ENCODE results near the gene ATP2B2.
"Not testable (repeated sequence)": the region's sequence is repeated elsewhere in the genome, so short reads cannot be mapped to it uniquely, and the experiment has no call there.

Gene ATP2B2

DNA sequence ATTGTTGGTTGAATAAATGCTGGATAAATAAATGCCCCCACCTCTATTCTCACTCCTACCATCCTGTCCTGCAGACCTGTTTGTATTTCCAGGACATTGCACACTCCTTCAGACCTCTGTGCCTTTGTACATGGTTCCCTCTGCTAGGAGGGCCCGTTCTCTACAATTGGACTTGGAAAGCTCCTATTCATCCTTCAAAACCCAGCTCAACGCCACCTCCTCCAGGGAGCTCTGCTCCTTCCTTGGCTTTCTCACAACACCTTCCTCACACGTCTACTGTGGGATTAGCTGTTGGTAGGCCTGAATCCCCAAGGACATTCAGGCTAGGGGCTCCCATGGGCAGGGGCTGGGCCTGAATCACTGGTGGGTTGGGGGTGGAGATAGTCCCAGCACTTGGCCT, 105.8 kb downstream of the ATP2B2 start:
- no peak for DNase-seq (ENCODE audit: low spot score)

DNA sequence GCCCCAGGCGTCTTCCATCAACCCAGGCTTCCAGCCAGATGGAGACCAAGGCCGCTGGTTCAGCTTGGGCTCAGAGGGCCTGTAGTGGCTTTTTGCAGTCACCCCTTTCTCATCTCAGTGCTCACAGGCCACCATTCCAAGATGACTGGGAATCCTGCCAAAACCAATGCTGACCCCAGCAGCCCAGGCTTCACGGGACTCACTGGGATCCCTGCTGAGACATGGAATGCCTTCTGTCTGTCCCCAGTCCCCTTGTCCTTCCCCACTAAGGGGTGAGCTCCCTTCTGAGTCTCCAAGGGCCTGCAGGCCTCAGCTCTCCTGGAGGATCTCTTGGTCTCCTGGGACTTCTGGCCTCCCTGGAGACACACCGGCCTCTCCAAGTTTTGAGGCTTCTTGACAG, 107.0 kb downstream of the ATP2B2 start:
- no peak for DNase-seq (ENCODE audit: low spot score)

DNA sequence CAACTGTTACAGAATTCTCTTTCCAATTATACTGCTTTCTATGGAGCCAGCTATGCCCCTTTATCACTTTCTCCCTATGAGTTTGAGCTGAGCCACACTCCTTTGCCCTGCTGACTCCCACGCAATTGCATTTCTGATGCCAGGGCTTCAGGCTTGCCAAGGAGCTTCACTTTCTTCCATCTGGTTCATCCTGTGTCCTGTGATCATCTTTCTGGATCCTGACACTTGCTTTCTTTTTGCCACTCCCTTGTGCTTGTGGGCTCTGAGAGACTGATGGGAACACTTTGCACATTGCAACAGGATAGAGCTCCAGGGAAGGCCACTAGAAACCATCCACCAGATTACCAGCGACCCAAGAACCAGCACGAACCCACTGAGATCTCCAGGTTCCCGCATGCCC, 107.5 kb downstream of the ATP2B2 start:
- DNase-seq (ENCODE audit: low spot score): no peak

DNA sequence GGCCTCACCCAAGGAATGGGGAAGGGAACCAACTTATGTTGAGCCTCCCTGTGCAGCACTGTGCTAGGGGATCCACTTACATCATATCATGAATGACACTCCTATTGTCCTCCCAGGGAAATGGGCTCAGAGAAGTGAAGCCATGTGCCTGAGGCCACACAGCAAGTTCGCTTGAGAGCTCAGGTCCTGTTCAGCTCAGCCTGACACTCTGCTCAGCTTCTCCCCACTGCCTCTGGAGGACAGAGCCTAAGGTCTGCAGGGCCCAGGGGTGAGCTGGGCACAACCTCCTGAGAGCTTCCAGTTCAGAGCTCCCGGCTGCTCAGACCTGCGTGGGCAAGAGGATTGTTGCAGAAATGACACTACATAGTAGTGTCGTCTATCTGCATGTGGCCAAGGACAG, 108.5 kb downstream of the ATP2B2 start:
- no peak for DNase-seq (ENCODE audit: low spot score)

DNA sequence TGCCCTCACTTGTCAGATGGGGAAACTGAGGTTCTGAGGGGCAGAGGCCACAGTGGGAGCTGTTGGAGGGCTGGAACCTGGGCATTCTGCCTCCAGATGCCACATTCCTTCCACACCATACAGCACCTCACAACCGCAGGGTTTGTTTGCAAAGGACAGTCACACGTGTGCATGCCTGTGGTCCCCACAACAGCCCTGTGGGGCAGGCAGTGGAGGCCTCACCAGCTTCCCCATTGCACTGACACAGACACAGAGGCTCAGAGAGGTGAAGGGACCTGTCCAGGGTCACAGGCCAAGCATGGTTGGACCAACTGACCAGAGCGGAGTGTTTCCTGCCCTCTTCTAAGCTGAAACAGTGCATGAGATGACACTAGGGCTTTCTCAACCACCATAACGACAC, 109.3 kb downstream of the ATP2B2 start:
- DNase-seq (ENCODE audit: low spot score): no peak

DNA sequence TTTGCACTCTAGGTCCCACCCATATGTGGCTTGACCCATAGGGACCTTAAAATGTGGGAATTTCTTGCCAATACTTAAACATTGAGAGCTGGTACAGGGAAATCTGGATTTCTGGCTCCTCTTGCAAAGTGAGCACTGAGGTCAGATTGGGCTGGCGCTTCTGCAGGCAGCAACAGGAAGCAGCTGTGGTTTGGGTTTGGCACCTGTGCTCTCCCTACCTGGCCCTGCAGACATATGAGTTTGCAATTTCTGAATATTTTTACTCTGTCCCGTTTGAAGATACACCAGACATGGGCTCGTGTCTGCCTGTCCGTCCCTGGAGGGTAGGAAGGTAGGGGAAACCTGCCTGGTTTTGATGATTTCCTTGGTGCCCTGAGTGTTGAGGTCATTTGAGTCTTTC, 109.7 kb downstream of the ATP2B2 start:
- DNase-seq (ENCODE audit: low spot score): no peak

DNA sequence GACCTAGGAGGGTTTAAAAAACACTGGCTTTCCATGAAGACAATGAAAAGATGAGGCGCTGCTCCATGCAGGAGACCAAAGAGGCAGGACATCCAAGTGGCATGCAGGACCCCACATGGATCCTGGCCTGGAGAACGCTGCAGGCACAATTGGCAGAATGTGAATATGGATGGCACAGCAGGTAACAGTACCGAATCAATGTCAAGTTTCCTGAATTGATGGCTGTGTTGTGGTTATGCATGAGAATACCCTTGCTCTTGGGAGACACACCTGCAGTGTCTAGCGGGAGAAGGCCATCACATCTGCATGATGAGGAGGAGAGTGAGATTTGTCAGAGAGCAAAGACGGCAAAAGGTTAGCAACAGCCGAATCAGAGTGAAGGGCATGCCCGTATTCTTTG, 110.2 kb downstream of the ATP2B2 start:
- no peak for DNase-seq (ENCODE audit: low spot score)

DNA sequence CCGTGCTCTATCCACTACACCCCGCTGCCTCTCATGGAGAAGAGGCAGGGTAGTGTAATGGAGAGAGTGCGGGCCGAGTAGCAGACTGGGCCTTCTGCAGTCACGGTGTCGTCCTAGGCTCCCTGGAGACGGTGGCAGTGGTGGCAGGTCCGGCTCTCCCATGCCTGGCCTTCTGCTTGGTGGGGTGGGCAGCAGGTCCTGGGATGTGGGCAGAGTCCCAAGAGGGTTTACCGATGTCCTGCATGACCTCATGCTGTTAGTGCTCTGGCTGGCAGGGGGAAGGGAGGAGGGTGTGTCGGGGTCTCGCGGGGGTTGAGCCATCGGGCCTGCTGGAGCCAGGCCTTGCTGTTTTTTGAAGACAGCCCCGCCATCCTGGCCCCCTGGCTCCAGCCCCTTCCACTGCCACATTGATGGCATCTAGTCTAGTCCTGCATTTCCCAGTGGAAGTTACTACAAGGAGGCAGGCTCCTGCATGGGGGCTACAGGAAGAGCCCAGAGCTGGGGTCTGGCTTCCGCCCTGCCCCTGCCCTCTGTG, 110.8 kb downstream of the ATP2B2 start:
- no peak for DNase-seq (ENCODE audit: low spot score)

DNA sequence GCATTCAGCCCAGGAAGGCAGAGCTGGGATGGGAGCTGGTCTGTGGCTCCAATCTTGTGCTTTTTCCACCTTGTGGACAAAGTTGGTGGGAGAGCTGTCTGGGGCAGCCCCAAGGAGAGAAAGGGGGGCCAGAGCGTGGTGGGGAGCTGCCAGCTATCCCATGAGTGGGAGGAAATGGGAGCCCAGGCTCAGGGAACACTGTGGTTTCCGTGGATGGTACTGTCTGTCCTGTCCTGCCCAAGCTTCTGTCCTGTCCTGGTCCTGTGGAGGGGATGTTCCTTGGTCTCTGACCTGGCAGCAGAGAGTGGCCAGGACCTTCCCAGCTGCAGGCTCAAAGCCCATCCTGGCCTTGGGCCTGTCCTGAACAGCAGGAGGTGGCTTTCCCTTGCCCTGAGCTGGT, 111.9 kb downstream of the ATP2B2 start:
- no peak for DNase-seq (ENCODE audit: low spot score)

DNA sequence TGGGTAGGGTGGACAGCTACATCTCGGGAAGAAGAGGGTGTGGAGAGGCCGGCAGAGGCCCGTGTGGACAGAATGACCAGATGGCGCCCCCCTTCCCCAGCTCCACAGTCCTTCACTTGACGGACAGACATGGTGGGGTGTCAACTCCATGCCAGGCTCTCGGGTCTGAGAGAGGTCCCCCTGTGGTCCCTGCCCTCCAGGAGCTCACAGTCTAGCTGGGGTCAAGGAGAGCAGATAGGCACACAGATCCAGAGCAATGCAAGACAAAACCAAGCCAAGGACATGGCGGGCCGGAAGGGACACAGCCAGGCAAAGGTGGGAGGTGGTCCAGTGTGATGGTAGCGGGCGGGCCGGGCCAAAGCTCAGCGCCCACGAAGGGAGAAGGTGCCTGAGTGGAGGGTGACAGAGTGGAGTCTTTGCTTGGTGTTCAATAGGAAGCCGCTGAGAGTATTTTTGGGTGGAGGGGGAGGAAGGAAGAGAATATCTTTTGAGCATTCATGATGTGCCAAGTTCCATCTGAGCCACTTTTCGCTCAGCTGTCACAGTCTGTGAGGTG, 112.4 kb downstream of the ATP2B2 start:
- no peak for DNase-seq (ENCODE audit: low spot score)

DNA sequence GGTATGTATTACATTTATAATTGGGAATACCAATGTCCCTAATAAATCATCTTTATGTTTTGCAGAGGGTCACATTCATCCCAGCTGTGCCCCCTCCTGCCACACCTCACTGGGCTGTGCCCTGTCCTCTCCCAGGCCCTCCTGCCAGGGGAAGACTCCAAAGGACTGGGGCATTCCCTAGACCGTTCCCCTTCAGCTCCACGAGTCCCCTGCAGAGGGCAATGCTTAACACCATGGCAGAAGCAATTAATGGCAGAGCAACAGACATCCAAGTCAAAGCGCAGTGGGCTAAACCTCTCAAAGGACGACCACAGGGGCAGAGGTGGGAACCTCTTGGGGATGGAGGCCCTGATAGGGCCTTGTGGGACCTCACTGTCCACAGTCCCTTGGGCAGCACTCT, 113.1 kb downstream of the ATP2B2 start:
- DNase-seq (ENCODE audit: low spot score): no peak

DNA sequence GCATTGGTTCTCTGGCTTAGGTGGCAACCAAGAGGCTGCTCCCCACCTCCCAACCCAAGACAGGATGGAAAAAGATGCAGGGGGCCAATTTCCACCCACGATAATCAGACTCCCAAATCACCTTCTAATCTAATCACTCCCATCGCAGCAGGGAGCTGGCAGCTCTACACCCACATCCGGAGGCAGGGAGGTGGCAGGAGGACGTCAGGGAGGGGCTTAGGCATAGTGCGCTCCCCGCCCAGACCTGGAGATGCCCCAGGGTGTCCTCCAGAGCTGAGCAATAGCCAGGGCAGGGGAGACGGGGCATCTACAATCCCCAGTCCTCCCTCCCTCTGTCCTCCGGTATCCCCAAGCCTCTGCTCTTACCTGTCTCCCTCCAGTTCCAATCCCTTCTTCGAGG, 114.0 kb downstream of the ATP2B2 start:
- no peak for DNase-seq (ENCODE audit: low spot score)

DNA sequence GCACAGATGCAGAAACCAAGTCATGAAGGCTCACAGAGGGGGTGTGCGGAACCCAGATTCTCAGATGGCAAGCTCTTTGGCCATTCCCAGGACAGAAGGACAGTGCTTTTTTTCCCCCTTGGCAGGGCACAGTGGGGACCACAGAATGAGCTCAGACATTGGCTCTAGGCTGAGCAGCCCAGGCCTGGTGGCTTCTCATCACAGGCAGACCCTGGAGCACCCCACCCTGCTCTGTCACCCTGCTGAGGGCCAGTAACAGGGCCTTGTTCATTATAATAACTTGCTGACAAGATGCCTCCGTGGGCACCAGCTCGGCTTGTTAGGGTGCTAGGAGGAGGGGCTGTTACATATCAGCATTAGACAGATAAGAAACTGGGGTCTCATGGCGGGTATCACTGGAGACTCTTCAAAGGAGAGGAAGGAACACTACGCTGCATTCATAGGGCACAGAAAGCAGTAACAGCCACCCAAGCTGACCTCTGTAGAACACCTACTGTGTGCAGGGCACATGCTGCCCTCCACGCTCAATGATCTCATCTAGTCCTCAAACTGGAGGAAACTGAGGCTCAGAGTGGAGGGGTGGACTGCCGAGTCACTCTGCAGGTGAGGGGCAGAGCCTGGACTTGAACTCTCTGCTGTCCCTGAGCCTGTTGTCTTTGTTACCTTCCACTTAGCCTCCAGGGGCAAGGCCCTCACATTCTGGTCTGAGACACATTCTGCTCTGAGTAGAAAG, 114.6 kb downstream of the ATP2B2 start:
- DNase-seq (ENCODE audit: low spot score): no peak

DNA sequence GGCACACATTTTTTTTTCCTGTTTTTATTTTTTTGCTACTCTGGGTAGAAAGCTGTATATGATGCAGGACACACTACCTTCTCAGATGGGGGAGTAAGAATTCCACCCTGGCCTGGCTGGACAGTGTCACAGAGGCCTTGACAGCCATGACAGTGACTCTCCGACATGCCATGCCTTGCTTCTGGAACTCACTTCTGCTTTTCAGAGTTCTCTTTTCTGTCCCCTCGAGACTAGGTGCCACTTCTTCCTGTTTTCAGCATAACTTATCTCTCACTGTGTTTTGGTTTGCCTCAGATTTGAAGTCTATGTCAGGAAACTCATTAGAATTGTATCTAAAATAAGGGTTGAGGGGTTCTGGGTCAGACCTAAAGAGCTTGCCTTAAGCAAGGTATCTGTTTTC, 115.4 kb downstream of the ATP2B2 start:
- no peak for DNase-seq (ENCODE audit: low spot score)

DNA sequence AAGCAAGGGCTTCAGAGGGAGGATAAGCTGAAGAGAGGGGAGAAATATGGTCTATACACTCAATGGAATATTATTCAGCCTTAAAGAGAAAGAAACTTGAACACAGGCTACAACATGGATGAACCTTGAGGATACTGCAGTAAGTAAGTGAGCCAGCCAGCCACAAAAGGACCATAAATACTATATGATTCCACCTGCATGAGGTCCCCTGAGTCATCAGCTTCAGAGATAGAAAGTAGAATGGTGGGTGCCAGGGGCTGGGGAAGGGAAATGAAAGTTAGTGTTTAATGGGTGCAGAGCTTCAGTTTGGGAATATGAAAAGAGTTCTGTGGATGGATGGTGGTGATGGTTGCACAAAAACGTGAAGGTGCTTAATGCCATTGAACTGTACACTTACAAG, 116.0 kb downstream of the ATP2B2 start:
- DNase-seq (ENCODE audit: low spot score): no peak

DNA sequence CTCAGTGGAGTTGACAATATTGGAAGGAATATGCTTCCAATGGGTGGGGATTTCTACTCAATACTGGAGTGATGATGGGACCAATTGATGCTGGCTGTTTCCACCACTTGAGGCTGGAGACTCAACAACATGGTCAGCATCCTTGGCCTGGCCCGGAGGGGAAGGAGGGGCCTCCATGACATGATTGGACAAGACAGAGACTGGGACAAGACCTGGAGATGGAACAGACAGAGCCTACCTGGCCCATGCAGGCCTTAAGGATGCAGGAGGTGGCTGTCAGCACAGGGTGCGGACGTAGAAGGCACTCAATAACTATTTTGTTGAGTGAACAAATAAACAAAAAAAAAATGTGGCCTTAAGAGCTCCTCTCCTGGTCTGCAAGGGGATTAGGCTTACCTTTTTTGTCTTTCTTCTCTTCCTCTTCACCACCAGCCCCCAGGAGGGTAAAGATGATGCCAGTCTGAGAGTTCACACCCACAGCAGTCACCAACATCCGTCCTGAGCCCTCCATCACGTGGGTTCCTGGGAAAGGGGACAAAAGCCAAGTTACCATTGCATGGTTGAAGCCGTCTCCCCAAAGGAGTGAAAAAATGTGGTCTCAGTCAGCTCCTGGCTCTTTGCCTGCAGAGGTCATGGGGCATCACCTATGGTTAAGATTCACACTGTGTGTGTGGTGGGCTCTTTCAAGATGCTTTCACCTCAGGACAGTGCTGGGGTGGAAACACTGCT, 117.3 kb downstream of the ATP2B2 start:
- DNase-seq (ENCODE audit: low spot score): no peak

DNA sequence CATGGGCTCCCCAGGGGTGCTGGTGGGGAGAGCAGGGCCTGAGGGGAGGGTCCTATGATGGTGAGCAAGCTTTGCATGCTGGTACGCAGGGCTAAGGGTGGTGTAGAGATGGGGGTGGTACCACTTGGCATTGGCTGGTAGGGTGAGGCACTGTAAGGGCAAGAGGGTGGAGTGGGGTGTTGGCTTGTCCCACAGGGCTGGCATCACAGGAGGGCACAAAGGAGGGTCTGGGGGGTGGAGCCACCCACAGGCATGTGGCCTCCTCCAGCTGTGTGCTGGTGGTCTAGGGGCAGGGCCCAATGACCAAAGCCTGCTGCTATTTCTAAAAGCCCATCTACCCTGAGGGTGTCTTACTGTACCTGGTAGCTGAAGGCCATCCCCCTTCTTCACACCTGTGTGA, 119.3 kb downstream of the ATP2B2 start:
- DNase-seq (ENCODE audit: low spot score): no peak

DNA sequence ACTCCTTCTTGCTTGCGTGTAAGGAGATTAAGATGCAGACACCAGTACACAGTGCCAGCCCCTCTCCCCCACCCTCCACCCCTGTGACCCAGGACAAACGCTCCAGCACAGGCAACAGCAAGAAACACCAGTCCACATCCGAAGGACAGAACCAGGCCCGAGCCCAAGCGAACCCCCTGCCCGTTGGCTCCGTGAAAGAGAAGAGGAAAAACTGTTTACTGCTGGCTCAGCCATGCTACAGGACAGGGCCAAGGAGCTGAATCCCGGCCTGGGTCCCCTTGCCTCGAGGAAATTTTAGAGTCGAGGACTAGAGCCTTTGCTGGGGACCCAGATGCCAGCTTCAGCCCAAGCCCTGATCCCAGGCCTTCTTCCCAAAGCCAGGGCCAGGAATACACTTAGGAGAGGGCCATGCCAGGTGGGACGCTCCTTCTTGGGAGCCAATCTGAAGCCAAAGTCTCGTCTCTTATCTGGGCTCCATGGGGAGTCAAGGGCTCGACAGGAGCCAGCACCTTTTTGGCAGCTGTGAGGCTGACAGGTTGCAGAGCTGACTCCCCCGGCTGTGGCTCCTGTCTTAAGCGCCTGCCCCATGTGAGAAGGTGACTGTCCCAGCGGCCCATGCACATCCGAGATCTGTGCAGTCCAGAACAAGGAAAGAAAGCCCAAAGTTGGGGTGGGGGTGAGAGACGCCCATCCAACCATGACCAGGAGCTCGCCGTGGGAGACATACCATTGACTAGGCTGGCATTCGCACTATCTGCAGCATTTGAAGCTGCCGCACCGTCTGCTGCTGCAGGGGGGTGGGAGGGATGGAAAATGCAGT, 120.6 kb downstream of the ATP2B2 start:
- DNase-seq (ENCODE audit: low spot score): no peak

DNA sequence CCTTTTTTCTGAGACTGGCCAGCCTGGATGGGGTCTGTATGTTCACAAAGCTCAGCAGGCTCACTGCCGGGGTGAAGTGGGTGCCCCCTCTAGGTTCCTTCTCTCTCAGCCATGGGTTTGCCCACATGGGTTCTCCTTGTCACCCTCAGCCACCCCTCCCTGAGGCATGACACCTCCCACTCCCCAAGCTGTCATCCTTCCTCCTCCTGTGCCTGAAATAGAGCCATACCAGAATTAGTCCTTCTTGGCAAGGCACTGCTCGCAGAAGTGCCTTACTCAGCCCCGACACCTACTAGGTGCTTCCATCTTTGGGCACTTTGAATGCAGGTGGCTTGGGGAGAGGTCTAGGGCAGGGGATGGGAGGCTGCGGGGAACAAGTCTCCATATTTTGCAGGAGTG, 121.5 kb downstream of the ATP2B2 start:
- DNase-seq (ENCODE audit: low spot score): no peak

DNA sequence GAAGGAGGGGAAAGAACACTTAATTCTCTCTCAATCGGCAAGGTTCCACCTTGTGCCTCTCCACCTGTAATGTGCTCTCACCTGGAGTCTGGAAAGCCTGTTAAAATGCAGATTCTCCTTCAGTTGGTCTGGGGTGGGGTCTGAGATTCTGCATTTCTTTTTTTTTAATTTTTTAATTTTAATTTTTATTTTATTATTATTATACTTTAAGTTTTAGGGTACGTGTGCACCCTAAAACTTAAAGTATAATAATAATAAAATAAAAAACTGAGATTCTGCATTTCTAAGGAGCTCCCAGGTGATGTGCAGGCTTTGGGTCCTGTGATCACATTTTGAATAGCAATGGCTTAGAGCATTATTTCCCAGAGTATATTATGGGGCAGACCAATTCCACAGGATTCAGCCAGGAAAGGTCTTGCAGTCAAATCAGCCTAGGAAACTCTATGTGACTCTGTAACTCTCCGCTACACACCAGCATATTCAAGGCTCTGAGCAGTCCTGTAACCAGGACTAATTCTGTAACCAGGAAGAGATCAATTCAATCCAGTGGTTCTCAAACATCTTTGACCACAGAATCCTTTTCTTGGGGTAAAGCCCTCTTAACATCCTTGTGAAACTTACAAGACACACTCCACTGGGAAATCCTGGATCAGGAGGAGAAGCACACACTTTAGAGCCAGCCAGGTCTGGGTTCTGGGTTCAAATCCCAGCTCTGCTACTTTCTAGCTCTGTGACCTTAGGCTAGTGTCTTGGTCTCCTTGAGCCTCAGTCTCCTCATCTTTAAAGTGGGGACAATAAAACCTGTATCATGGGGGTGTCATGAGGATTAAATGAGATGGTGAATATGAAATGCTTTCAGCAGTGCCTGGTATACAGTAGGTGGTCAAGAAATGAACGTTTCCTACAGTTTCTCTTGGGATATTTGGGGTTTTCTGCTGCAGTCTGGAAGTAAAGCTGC, 122.2 kb downstream of the ATP2B2 start:
- DNase-seq (ENCODE audit: low spot score): no peak

DNA sequence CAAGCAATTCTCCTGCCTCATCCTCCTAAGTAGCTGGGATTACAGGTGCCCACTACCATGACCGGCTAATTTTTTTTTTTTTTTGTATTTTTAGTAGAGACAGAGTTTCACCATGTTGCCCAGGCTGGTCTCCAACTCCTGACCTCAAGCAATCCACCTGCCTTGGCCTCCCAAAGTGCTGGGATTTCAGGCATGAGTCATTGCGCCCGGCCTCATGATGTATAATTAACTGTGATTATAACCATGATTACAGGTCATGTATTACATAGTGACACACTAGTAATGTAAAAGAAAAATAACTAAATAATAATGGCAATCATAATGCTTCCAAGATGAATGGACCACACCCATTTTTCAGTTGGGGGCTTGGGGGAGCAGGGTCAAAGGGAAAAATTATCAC, 122.9 kb downstream of the ATP2B2 start:
- DNase-seq (ENCODE audit: low spot score): not testable (repeated sequence)

All from AG08395 (cell line).